HG03432 (cell line): ENCODE measurements around the gene SMPD3.

Experiments used
- ATAC-seq: cut with Tn5 transposase; IDR thresholded peaks from one replicate; pipeline ENCODE4 v1.9.1; 2021; ENCODE audit warnings: mild to moderate bottlenecking, moderate library complexity; ENCODE audit not compliant: unreplicated experiment

The SMPD3 gene

DNA sequence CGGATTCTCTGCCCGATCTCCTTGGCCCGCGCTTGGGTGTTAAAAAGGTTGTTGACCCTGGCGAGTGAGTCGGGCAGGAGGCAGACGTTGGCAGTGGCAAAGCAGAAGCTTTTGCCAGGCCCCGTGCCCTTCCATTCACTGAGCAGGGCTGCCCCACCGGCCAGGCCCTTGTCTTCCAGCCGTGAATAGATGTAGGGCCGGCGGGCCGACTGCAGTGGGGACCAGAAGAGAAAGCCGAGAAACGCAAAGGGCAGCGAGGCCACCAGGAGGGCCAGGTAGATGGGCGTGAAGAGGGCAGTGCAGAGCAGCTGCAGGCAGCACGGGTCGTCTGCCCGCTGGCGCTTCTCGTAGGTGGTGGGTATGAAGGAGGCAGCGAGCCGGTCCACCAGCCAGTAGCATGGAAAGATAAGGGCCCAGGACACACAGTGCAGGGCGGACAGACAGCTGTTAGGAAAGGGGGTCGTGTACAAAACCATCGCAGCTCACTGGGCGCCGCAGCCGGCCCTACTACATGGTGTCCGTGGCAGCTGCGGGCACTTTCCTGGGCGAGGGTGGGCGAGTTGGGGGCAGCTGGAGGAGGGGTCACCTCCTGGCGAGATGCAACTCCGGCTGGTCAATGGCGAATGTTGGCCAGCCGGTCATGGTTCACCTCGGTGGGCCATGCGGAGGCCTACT, 76.5 kb downstream of the SMPD3 start:
- ATAC-seq, result no peak

- no peak for ATAC-seq
Measured at GRCh38 chr16:68371276-68371651, 77.0 kb downstream of the SMPD3 start.

GRCh38 chr16:68370581-68371275, 77.6 kb downstream of the SMPD3 start:
- no peak for ATAC-seq

- peak; percentile 63 for ATAC-seq
Measured at GRCh38 chr16:68369697-68370580, 78.4 kb downstream of the SMPD3 start.

DNA sequence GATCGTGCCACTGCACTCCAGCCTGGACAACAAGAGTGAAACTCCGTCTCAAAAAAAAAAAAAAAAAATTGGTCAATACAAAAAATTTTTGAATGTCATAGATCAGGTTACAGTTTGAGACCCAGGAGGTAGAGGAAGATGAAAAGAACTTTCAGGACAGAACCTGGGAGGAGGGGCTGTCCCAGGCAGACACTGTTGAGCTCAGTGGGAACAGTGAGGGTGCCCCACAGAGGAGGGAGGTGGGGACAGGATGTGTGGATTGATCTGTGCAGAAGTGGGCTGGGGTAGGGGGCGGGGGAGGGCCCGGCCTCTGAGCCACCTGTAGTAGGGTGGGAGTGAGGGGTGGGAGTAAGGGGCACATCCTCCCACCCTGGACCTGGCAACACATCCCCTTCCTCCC, 79.1 kb downstream of the SMPD3 start:
- ATAC-seq, result no peak

GRCh38 chr16:68368301-68368888, 79.9 kb downstream of the SMPD3 start:
- peak; percentile 40 for ATAC-seq

GRCh38 chr16:68367891-68368290, 80.4 kb downstream of the SMPD3 start:
- ATAC-seq, result no peak

DNA sequence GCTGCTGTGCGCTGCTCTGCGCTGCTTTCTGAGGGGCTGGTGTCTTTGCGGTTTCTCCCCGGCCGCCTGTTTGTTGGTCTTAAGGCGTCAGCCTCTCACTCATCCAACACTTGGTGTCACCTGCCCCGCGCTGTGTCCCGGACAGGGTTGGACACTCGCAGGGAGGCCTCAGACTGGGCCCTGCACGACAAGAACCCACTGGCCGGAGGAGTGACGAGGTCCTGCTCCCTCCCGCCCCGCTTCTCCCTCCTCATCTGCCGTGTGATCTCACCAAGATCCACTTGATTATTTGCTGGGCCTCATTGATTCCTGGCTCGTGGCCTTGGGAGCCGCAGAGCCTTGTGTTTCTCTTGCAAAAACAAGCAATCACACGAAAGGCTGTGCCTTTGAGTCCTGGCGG, 80.9 kb downstream of the SMPD3 start:
- ATAC-seq, result no peak

GRCh38 chr16:68367030-68367429, 81.3 kb downstream of the SMPD3 start:
- ATAC-seq, result no peak

DNA sequence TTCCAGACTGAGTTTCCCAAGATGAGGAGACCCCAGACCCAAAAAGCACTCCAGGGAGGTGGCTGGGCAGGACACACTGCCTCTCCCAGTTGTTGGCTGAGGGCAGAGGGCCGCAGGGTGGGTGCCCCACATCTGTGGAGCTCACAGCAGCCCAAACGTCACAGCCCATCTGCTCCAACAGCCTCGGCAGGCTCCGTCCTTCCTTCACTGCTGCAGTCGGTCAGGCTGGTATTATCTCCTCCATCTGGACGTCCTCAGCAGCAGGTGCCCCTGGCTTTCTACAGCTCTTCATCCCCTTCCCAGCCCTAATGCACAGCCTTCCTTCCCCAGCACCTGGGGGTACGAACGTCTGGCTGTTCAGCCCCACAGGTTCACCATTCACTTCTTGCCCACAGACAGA, 82.2 kb downstream of the SMPD3 start:
- no peak for ATAC-seq

- ATAC-seq, result no peak
Measured at GRCh38 chr16:68365167-68365817, 83.0 kb downstream of the SMPD3 start.

- no peak for ATAC-seq
Measured at GRCh38 chr16:68364561-68364998, 83.7 kb downstream of the SMPD3 start.

- ATAC-seq, result no peak
Measured at GRCh38 chr16:68363658-68364521, 84.4 kb downstream of the SMPD3 start.

DNA sequence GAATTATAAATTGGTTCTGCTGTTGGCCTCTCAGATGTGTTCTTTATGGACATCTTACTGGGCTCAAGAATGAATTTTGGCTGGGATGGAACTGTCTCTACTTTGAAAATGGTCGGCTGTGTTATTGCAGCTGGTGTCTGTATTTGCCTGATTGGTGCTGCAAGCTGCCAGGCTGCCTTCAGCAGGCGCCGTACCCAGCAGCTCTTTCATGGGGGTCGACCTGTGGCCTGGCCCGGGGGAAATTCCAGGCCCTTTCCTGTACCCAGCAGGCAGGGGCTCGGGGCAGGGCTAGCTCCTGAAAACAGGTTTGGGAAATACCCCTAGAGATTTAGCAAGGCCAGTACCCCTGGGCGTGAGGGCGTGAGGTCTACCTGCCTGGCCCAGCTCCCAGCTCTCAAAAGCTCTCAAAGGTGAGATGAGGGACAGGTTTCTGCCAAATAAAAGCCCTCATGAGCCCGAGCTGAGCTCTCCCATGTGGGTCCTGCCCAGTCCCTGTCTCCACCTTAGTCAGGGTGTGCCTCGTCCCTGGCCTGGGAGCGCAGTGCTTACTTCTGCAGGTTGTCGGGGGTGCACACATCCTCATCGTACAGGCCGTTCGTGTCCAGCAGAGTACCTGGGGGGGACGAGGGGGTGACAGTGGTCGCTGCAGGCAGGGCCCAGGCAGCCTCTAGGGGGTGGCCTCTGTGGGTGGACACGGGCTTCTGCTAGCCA, 85.2 kb downstream of the SMPD3 start:
- ATAC-seq, result no peak

- ATAC-seq, result no peak
Measured at GRCh38 chr16:68362262-68362913, 85.9 kb downstream of the SMPD3 start.

- no peak for ATAC-seq
Measured at GRCh38 chr16:68361485-68361884, 86.8 kb downstream of the SMPD3 start.

DNA sequence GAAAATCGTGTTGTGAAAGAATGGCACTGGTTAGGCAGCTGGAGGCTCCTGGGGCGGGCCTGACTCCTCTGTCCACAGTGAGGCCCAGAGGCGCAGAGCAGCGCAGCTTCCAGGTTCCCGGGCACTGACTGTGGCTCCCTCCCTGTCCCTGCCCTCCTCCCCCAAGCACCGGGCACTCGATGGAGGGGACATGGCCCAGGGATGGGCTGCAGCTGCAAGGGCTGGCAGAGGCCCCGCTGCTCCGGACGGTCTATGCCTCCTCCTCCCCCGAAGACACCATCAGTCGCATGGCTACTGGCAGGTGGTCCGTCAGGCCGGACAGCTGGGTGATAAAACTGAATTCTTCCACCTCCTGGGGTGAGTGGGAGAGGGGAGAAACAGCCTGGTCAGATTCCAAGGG, 87.4 kb downstream of the SMPD3 start:
- no peak for ATAC-seq

- ATAC-seq, result no peak
Measured at GRCh38 chr16:68360547-68360946, 87.8 kb downstream of the SMPD3 start.
